Breast epithelium (tissue), 3 donors: ENCODE measurements around the gene ZNF396.

Source experiments
- CTCF ChIP-seq, 3 donors: fragments of 450-650 bp; IDR thresholded peaks; one replicate each; pipeline ENCODE4 v1.5.1; 2016 to 2017; ENCODE audit warnings: antibody characterized with exemption in 3 of 3, mild to moderate bottlenecking in 3 of 3, moderate library complexity in 3 of 3
- POLR2A ChIP-seq: fragments of 450-650 bp; IDR thresholded peaks from one replicate; pipeline ENCODE4 v1.6.1; 2016; ENCODE audit warnings: antibody characterized with exemption, mild to moderate bottlenecking, moderate library complexity
- POLR2AphosphoS5 ChIP-seq, 3 donors: sonication (generic); formaldehyde crosslinking; IDR thresholded peaks; one replicate each; pipeline ENCODE4 v1.6.1; 2017; ENCODE audit warnings: antibody characterized with exemption in 3 of 3

- TF ChIP-seq CTCF (IDR thresholded peaks at IDR 0.05) (no peak), POLR2A (no peak), POLR2AphosphoS5 (IDR thresholded peaks at IDR 0.05) (no peak)
Measured at GRCh38 chr18:35369126-35369525, 8.0 kb downstream of the ZNF396 start.
